Cardiac septum (tissue), 1 donor: Measurements from ENCODE around the gene INMT. TPM values are rescaled to one million over a fixed set of nuclear protein-coding genes. Genes with fewer than 3 reads are reported as not detected.

ENCODE experiments used
- DNase-seq: peaks from one replicate; pipeline ENCODE4 v3.0.0-alpha.2; 2020; ENCODE audit warnings: low spot score
- intact Hi-C: fragments of 100-400 bp; cut with DNase I; formaldehyde crosslinking; loops from one replicate; pipeline ENCODE4 v1.14.0; 2022
- total RNA-seq: library from RNA; stranded (reverse); fragmentation: NEBNext Ultra II Directional; extraction: Animal tissue kit (Norgen Biotek cat#: 25700); gene quantifications from one replicate; pipeline ENCODE4 v1.2.1, GENCODE V29; 2021
- donor health status: DM: no; HTN: no; CAD: no.

Gene INMT
- total RNA-seq, 1 donor from 2014 or later: 17.3 TPM

GRCh38 chr7:30799976-30800661 is 48.2 kb downstream of the INMT start:
- intact Hi-C loops: loop anchor here (2.0 to 5.0 kb wide), 4 partner anchors 48 to 323 kb away; partner anchors contain the start of gene INMT
- DNase-seq: no peak

- DNase-seq: no peak
- intact Hi-C loops: loop anchor here (1.0 to 5.0 kb wide), 4 partner anchors 106 to 322 kb away; no protein-coding TSS in a partner anchor
These were observed 48.9 kb downstream of the INMT start for GRCh38 chr7:30800785-30801252.

GRCh38 chr7:30802812-30803211 is 50.9 kb downstream of the INMT start:
- no peak for DNase-seq
- intact Hi-C loops: loop anchor here (5.0 kb wide), 1 partner anchor 104 kb away; no protein-coding TSS in a partner anchor

- no peak for DNase-seq
- intact Hi-C loops: loop anchor here (5.0 kb wide), 1 partner anchor 103 kb away; no protein-coding TSS in a partner anchor
These were observed 52.2 kb downstream of the INMT start for GRCh38 chr7:30804078-30804661.

- intact Hi-C loops: no loop called here
- no peak for DNase-seq
These were observed 53.3 kb downstream of the INMT start for GRCh38 chr7:30805081-30805691.

- intact Hi-C loops: no loop called here
- no peak for DNase-seq
These were observed 54.0 kb downstream of the INMT start for GRCh38 chr7:30805931-30806330.

Other genes starting within 250 kb of the INMT start
- gene GGCT, start 247.3 kb upstream of the INMT start, total RNA-seq: 20.8 TPM
- gene GARS1, start 157.3 kb upstream of the INMT start, total RNA-seq: 51.2 TPM
- gene CRHR2, start 69.7 kb upstream of the INMT start, total RNA-seq: 0.57 TPM
- 2.1 TPM for gene MINDY4, start 19.3 kb downstream of the INMT start, total RNA-seq
- 155 TPM for gene AQP1, start 159.7 kb downstream of the INMT start, total RNA-seq
- not detected for gene GHRHR, start 211.8 kb downstream of the INMT start, total RNA-seq